K562 (cell line): ENCODE data around the gene CALD1. TPM values are rescaled to one million over a fixed set of nuclear protein-coding genes. Genes with fewer than 3 reads are reported as not detected.
A peak's percentile ranks its signal among the peaks of the same experiment; 100 is the strongest.

Source experiments
- C11orf30 ChIP-seq: fragments of 450-650 bp; IDR thresholded peaks from 2 replicates; pipeline ENCODE4 v1.6.1; 2016; ENCODE audit warnings: low read depth, mild to moderate bottlenecking
- FOXJ2 ChIP-seq: fragments of 200-800 bp; sonication (Bioruptor generic); IDR thresholded peaks from 2 replicates; pipeline ENCODE4 v1.6.1; 2016; ENCODE audit warnings: missing genetic modification characterization, missing compliant biosample characterization
- JUND ChIP-seq, 2 experiments: IDR thresholded peaks; 2 replicates in 1 of 2; 3 replicates in 1 of 2; pipeline ENCODE4 v1.6.1; 2011; ENCODE audit warnings: borderline replicate concordance in 2 of 2, low read depth in 2 of 2, low read length in 2 of 2, improper control_type of control experiment in 1 of 2, missing biosample characterization in 1 of 2, missing genetic modification characterization in 1 of 2, missing genetic modification reagents in 1 of 2
- RBBP5 ChIP-seq: fragments of 200-600 bp; sonication (generic); IDR thresholded peaks from 2 replicates; pipeline ENCODE4 v1.6.1; 2012; ENCODE audit warnings: borderline replicate concordance, mild to moderate bottlenecking, low read length, control low read depth, inconsistent platforms; ENCODE audit not compliant: insufficient read depth, poor library complexity, severe bottlenecking
- TEAD1 ChIP-seq, 2 experiments: fragments of 450-650 bp in 1 of 2; sonication (generic) in 1 of 2; formaldehyde crosslinking; IDR thresholded peaks; 2 replicates each; pipeline versions ENCODE4 v1.4.0 to v1.8.0; 2020 to 2022; ENCODE audit warnings: mild to moderate bottlenecking in 2 of 2, missing genetic modification reagents in 1 of 2
- ZKSCAN1 ChIP-seq: fragments of 150-350 bp; IDR thresholded peaks from 2 replicates; pipeline ENCODE4 v1.6.1; 2016; ENCODE audit warnings: low read depth, low read length
- ZKSCAN8 ChIP-seq: fragments of 200-800 bp; sonication (Bioruptor generic); IDR thresholded peaks from 2 replicates; pipeline ENCODE4 v1.6.1; 2016; ENCODE audit warnings: missing genetic modification characterization, missing compliant biosample characterization
- ZNF232 ChIP-seq: sonication (generic); formaldehyde crosslinking; IDR thresholded peaks from 2 replicates; pipeline ENCODE4 v1.8.0; 2022; ENCODE audit warnings: mild to moderate bottlenecking, missing genetic modification reagents
- ZNF444 ChIP-seq: fragments of 250-450 bp; sonication (Bioruptor Pico); IDR thresholded peaks from 2 replicates; pipeline ENCODE4 v1.4.0; 2020; ENCODE audit warnings: mild to moderate bottlenecking, moderate library complexity
- polyA plus RNA-seq, 8 experiments: library from polyadenylated mRNA; depleted of rRNA in 4 of 8; stranded (reverse) in 5 of 8; unstranded in 3 of 8; fragments of >200 nt; fragmentation: Nextera tagmentation in 2 of 8; fragmentation: Illumina TruSeq in 1 of 8; extraction: Ambion mirVana in 2 of 8; extraction: Trizol in 1 of 8; gene quantifications; 2 replicates each; pipeline versions ENCODE4 v1.2.1 to v1.2.3, GENCODE V29; 2011 to 2014; ENCODE audit warnings: inconsistent platforms in 1 of 8, missing spikeins in 1 of 8
- total RNA-seq, 7 experiments: library from RNA; depleted of rRNA in 6 of 7; stranded (reverse); fragments of >200 nt in 6 of 7; fragmentation: Illumina TruSeq in 2 of 7; extraction: Trizol in 2 of 7; gene quantifications; 2 replicates each; pipeline versions ENCODE4 v1.2.1 to v1.2.3, GENCODE V29; 2011 to 2021; ENCODE audit warnings: low replicate concordance in 1 of 7
- TF ChIP-seq, protein P1 (sequence below), 3 experiments: fragments of 200-800 bp in 1 of 3; fragments of 250-450 bp in 1 of 3; fragments of 450-650 bp in 1 of 3; sonication (Bioruptor Pico) in 1 of 3; sonication (Bioruptor generic) in 1 of 3; formaldehyde crosslinking in 1 of 3; IDR thresholded peaks; 2 replicates each; pipeline versions ENCODE4 v1.6.1 to v1.8.0; 2016 to 2022; ENCODE audit warnings: mild to moderate bottlenecking in 2 of 3, missing genetic modification characterization in 2 of 3, missing compliant biosample characterization in 1 of 3, moderate library complexity in 1 of 3
- TF ChIP-seq, protein P2 (sequence below): fragments of 250-450 bp; sonication (Bioruptor Pico); IDR thresholded peaks from 2 replicates; pipeline ENCODE4 v1.8.0; 2021; ENCODE audit warnings: mild to moderate bottlenecking, moderate library complexity
- TF ChIP-seq, protein P3 (sequence below): sonication (generic); formaldehyde crosslinking; IDR thresholded peaks from 2 replicates; pipeline ENCODE4 v1.8.0; 2022; ENCODE audit warnings: mild to moderate bottlenecking, missing genetic modification reagents
- TF ChIP-seq, protein P4 (sequence below): sonication (generic); formaldehyde crosslinking; IDR thresholded peaks from 2 replicates; pipeline ENCODE4 v1.8.1; 2022; ENCODE audit warnings: missing genetic modification reagents
- TF ChIP-seq, protein P5 (sequence below), 2 experiments: fragments of 450-650 bp in 1 of 2; sonication (generic) in 1 of 2; formaldehyde crosslinking in 1 of 2; IDR thresholded peaks in 1 of 2; conservative IDR thresholded peaks in 1 of 2; 2 replicates each; pipeline versions ENCODE4 v1.6.1 to v1.8.1; 2016 to 2023; ENCODE audit warnings: mild to moderate bottlenecking in 2 of 2, moderate library complexity in 2 of 2, inconsistent platforms in 1 of 2, missing genetic modification reagents in 1 of 2

The CALD1 gene
- total and polyA plus RNA-seq, 9 of the 15 experiments (the other 6 are each of a cell fraction or from before 2014, with no cell fraction given) = 0.40 TPM; not detected in 8

GRCh38 chr7:134836447-134836846 lies 57.0 kb downstream of the CALD1 start (continued):
- TF ChIP-seq, protein P1, sequence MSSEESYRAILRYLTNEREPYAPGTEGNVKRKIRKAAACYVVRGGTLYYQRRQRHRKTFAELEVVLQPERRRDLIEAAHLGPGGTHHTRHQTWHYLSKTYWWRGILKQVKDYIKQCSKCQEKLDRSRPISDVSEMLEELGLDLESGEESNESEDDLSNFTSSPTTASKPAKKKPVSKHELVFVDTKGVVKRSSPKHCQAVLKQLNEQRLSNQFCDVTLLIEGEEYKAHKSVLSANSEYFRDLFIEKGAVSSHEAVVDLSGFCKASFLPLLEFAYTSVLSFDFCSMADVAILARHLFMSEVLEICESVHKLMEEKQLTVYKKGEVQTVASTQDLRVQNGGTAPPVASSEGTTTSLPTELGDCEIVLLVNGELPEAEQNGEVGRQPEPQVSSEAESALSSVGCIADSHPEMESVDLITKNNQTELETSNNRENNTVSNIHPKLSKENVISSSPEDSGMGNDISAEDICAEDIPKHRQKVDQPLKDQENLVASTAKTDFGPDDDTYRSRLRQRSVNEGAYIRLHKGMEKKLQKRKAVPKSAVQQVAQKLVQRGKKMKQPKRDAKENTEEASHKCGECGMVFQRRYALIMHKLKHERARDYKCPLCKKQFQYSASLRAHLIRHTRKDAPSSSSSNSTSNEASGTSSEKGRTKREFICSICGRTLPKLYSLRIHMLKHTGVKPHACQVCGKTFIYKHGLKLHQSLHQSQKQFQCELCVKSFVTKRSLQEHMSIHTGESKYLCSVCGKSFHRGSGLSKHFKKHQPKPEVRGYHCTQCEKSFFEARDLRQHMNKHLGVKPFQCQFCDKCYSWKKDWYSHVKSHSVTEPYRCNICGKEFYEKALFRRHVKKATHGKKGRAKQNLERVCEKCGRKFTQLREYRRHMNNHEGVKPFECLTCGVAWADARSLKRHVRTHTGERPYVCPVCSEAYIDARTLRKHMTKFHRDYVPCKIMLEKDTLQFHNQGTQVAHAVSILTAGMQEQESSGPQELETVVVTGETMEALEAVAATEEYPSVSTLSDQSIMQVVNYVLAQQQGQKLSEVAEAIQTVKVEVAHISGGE (CRISPR knock-in tag; IDR thresholded peaks at IDR 0.05) = no peak
- TF ChIP-seq, protein P2, sequence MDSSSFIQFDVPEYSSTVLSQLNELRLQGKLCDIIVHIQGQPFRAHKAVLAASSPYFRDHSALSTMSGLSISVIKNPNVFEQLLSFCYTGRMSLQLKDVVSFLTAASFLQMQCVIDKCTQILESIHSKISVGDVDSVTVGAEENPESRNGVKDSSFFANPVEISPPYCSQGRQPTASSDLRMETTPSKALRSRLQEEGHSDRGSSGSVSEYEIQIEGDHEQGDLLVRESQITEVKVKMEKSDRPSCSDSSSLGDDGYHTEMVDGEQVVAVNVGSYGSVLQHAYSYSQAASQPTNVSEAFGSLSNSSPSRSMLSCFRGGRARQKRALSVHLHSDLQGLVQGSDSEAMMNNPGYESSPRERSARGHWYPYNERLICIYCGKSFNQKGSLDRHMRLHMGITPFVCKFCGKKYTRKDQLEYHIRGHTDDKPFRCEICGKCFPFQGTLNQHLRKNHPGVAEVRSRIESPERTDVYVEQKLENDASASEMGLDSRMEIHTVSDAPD (CRISPR knock-in tag) = no peak
- TF ChIP-seq, protein P3, sequence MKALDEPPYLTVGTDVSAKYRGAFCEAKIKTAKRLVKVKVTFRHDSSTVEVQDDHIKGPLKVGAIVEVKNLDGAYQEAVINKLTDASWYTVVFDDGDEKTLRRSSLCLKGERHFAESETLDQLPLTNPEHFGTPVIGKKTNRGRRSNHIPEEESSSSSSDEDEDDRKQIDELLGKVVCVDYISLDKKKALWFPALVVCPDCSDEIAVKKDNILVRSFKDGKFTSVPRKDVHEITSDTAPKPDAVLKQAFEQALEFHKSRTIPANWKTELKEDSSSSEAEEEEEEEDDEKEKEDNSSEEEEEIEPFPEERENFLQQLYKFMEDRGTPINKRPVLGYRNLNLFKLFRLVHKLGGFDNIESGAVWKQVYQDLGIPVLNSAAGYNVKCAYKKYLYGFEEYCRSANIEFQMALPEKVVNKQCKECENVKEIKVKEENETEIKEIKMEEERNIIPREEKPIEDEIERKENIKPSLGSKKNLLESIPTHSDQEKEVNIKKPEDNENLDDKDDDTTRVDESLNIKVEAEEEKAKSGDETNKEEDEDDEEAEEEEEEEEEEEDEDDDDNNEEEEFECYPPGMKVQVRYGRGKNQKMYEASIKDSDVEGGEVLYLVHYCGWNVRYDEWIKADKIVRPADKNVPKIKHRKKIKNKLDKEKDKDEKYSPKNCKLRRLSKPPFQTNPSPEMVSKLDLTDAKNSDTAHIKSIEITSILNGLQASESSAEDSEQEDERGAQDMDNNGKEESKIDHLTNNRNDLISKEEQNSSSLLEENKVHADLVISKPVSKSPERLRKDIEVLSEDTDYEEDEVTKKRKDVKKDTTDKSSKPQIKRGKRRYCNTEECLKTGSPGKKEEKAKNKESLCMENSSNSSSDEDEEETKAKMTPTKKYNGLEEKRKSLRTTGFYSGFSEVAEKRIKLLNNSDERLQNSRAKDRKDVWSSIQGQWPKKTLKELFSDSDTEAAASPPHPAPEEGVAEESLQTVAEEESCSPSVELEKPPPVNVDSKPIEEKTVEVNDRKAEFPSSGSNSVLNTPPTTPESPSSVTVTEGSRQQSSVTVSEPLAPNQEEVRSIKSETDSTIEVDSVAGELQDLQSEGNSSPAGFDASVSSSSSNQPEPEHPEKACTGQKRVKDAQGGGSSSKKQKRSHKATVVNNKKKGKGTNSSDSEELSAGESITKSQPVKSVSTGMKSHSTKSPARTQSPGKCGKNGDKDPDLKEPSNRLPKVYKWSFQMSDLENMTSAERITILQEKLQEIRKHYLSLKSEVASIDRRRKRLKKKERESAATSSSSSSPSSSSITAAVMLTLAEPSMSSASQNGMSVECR (CRISPR knock-in tag) = no peak
- TF ChIP-seq JUND (IDR thresholded peaks at IDR 0.05; ENCODE audit: borderline replicate concordance, low read depth, low read length) = 0 out of 2 replicates have a peak, but pooled peaks have one; percentile 14
- peak; percentile 85; the same call in 2 of the 3 replicates for TF ChIP-seq JUND (tag; IDR thresholded peaks at IDR 0.05; ENCODE audit: borderline replicate concordance, low read depth, low read length)
- no peak for TF ChIP-seq FOXJ2 (tag)
- TF ChIP-seq, protein P4, sequence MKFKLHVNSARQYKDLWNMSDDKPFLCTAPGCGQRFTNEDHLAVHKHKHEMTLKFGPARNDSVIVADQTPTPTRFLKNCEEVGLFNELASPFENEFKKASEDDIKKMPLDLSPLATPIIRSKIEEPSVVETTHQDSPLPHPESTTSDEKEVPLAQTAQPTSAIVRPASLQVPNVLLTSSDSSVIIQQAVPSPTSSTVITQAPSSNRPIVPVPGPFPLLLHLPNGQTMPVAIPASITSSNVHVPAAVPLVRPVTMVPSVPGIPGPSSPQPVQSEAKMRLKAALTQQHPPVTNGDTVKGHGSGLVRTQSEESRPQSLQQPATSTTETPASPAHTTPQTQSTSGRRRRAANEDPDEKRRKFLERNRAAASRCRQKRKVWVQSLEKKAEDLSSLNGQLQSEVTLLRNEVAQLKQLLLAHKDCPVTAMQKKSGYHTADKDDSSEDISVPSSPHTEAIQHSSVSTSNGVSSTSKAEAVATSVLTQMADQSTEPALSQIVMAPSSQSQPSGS (CRISPR knock-in tag) = no peak
- no peak for TF ChIP-seq ZKSCAN8 (CRISPR knock-in tag)
- TF ChIP-seq, protein P5, sequence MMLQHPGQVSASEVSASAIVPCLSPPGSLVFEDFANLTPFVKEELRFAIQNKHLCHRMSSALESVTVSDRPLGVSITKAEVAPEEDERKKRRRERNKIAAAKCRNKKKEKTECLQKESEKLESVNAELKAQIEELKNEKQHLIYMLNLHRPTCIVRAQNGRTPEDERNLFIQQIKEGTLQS (IDR thresholded peaks at IDR 0.05) = peak; percentile 64; the same call in 1 of the 2 replicates
- TF ChIP-seq, protein P5 (CRISPR knock-in tag; conservative IDR thresholded peaks at IDR 0.05) = no peak
- peak; percentile 63 for TF ChIP-seq C11orf30
- TF ChIP-seq ZNF444 (CRISPR knock-in tag) = no peak
- TF ChIP-seq TEAD1 (CRISPR knock-in tag; IDR thresholded peaks at IDR 0.05) = no peak
- TF ChIP-seq ZKSCAN1 = no peak
- TF ChIP-seq RBBP5 = no peak
- TF ChIP-seq ZNF232 (CRISPR knock-in tag) = no peak
